Adrenal gland (tissue), 5 donors: Measurements from ENCODE around the gene HOXD11.

Experiments used
- POLR2A ChIP-seq, 2 donors: fragments of 450-650 bp; IDR thresholded peaks; one replicate each; pipeline ENCODE4 v1.6.1; 2017; ENCODE audit warnings: antibody characterized with exemption in 2 of 2, mild to moderate bottlenecking in 2 of 2, moderate library complexity in 1 of 2
- TF ChIP-seq, protein P1 (sequence below), 6 experiments: fragments of 450-650 bp in 4 of 6; fragments of 200-600 bp in 2 of 6; sonication (generic) in 1 of 6; IDR thresholded peaks; 1 replicate in 5 of 6; 2 replicates in 1 of 6; pipeline versions ENCODE4 v1.5.1 to v1.8.0; 2016 to 2021; ENCODE audit warnings: antibody characterized with exemption in 6 of 6, mild to moderate bottlenecking in 2 of 6, moderate library complexity in 1 of 6
- donor health status: DM: no; HTN: no; CAD: no.

DNA sequence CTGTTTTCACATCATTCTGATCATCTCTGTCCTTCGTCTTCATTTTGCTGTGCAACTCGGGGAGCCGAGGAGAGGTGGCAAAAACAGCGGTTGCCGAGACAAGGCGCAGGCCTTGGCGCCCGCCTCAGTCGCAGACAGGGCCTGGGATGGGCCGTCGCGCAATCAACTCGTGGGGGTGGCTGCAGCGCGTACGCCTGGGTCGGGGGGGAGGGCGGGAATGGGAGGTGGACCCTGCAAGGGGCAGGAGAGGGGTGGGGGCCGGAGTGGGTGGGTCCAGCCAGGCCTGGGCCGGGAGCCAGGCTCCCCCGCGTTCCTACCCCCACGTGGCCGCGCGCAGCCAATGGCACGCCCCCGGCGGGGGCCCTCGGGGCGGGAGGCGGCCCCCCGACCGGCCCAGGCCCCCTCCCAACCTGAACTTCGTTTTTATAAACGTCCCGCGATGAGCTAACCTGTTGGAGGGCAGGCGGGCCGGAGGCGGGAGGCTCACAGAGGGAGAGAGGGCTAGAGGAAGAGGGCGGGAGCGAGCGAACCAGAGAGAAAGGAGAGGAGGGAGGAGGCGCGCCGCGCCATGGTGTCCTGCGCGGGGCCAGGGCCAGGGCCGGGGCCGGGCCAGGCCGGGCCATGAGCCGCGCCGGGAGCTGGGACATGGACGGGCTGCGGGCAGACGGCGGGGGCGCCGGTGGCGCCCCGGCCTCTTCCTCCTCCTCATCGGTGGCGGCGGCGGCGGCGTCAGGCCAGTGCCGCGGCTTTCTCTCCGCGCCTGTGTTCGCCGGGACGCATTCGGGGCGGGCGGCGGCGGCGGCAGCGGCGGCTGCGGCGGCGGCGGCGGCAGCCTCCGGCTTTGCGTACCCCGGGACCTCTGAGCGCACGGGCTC, 14.6 kb upstream of the HOXD11 start, which contains the start of gene HOXD13:
- no peak for TF ChIP-seq POLR2A (IDR thresholded peaks at IDR 0.05)
- TF ChIP-seq, protein P1, sequence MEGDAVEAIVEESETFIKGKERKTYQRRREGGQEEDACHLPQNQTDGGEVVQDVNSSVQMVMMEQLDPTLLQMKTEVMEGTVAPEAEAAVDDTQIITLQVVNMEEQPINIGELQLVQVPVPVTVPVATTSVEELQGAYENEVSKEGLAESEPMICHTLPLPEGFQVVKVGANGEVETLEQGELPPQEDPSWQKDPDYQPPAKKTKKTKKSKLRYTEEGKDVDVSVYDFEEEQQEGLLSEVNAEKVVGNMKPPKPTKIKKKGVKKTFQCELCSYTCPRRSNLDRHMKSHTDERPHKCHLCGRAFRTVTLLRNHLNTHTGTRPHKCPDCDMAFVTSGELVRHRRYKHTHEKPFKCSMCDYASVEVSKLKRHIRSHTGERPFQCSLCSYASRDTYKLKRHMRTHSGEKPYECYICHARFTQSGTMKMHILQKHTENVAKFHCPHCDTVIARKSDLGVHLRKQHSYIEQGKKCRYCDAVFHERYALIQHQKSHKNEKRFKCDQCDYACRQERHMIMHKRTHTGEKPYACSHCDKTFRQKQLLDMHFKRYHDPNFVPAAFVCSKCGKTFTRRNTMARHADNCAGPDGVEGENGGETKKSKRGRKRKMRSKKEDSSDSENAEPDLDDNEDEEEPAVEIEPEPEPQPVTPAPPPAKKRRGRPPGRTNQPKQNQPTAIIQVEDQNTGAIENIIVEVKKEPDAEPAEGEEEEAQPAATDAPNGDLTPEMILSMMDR (IDR thresholded peaks at IDR 0.05), result no peak
